OCI-LY7 (cell line): ENCODE measurements around the gene GRK5. TPM values are rescaled to one million over a fixed set of nuclear protein-coding genes. Genes with fewer than 3 reads are reported as not detected.
A peak's percentile ranks its signal among the peaks of the same experiment; 100 is the strongest.

ENCODE experiments used
- BruUV-seq: library from RNA; stranded (reverse); fragments of 400-500 nt; replicated peaks from 2 replicates; lab custom pipeline; 2021; lab: Mats Ljungman, UMichigan
- CTCF ChIA-PET: fragments of 300-600 bp; sonication (Branson Sonifier 250); formaldehyde crosslinking; loops from one replicate; lab custom pipeline; 2022; ENCODE audit warnings: antibody characterized with exemption; ENCODE audit not compliant: unreplicated experiment; lab: Charles Lee
- POLR2A ChIA-PET: fragments of 300-600 bp; sonication (Branson Sonifier 250); formaldehyde crosslinking; loops from one replicate; lab custom pipeline; 2022; ENCODE audit warnings: antibody characterized with exemption; lab: Charles Lee
- DNase-seq: peaks from one replicate; pipeline ENCODE4 v3.0.0-alpha.2; 2015; ENCODE audit warnings: low spot score
- H2AFZ ChIP-seq: fragments of 200-600 bp; sonication (generic), shearing (Covaris generic); 2 replicates; pipeline ENCODE4 v1.6.1; 2014; ENCODE audit warnings: mild to moderate bottlenecking, antibody characterized with exemption, low read length, moderate library complexity
- H3K27ac ChIP-seq: fragments of 200-600 bp; sonication (generic); 2 replicates; pipeline ENCODE4 v1.5.1; 2014; ENCODE audit warnings: mixed run types, low read depth, mild to moderate bottlenecking, moderate library complexity, low read length, inconsistent platforms; ENCODE audit not compliant: poor library complexity, severe bottlenecking
- H3K36me3 ChIP-seq: fragments of 200-600 bp; sonication (generic); 2 replicates; pipeline ENCODE4 v1.6.1; 2014; ENCODE audit warnings: mild to moderate bottlenecking, antibody characterized with exemption, low read length, moderate library complexity, mixed read lengths; ENCODE audit not compliant: insufficient read depth
- H3K4me1 ChIP-seq: fragments of 200-600 bp; sonication (generic); 2 replicates; pipeline ENCODE4 v1.5.1; 2014; ENCODE audit warnings: mild to moderate bottlenecking, low read length; ENCODE audit not compliant: insufficient read depth, poor library complexity, severe bottlenecking
- H3K4me2 ChIP-seq: fragments of 200-600 bp; sonication (generic); 2 replicates; pipeline ENCODE4 v1.6.1; 2014; ENCODE audit warnings: mild to moderate bottlenecking, low read length
- H3K4me3 ChIP-seq: fragments of 200-600 bp; sonication (generic); 2 replicates; pipeline ENCODE4 v1.5.1; 2014; ENCODE audit warnings: mild to moderate bottlenecking, low read depth, low read length; ENCODE audit not compliant: poor library complexity, severe bottlenecking
- H3K79me2 ChIP-seq: fragments of 200-600 bp; sonication (generic); 2 replicates; pipeline ENCODE4 v1.6.1; 2016; ENCODE audit warnings: low read depth, mild to moderate bottlenecking, low read length, moderate library complexity, mixed read lengths; ENCODE audit not compliant: insufficient read depth
- H3K9me2 ChIP-seq: fragments of 200-600 bp; sonication (generic); 2 replicates; pipeline ENCODE4 v1.6.1; 2016; ENCODE audit warnings: mild to moderate bottlenecking, low read length, mixed read lengths; ENCODE audit not compliant: insufficient read depth
- H3K9me3 ChIP-seq: fragments of 200-600 bp; sonication (generic); 2 replicates; pipeline ENCODE4 v1.6.1; 2014; ENCODE audit warnings: mild to moderate bottlenecking, mixed run types, low read length, mixed read lengths
- H4K20me1 ChIP-seq: fragments of 200-600 bp; sonication (generic); 2 replicates; pipeline ENCODE4 v1.6.1; 2014; ENCODE audit warnings: mild to moderate bottlenecking, antibody characterized with exemption, low read length, moderate library complexity, mixed read lengths; ENCODE audit not compliant: insufficient read depth
- EZH2phosphoT487 ChIP-seq: fragments of 200-600 bp; sonication (generic); IDR thresholded peaks from 2 replicates; pipeline ENCODE4 v1.6.1; 2018; ENCODE audit warnings: low read depth, borderline replicate concordance, mild to moderate bottlenecking, mixed run types, antibody characterized with exemption, low read length, moderate library complexity, mixed read lengths
- intact Hi-C: fragments of 100-400 bp; cut with micrococcal nuclease; formaldehyde crosslinking; loops from one replicate; pipeline ENCODE4 v1.10.0; 2022; ENCODE audit not compliant: unreplicated experiment
- total RNA-seq, 2 experiments: library from RNA; depleted of rRNA in 1 of 2; stranded (reverse); fragments of >200 nt in 1 of 2; shearing (Covaris generic) in 1 of 2; gene quantifications; 2 replicates each; pipeline ENCODE4 v1.2.3, GENCODE V29; 2014 to 2022
- TF ChIP-seq, protein P1 (sequence below): fragments of 200-600 bp; sonication (generic); conservative IDR thresholded peaks from 2 replicates; pipeline ENCODE4 v1.5.1; 2014; ENCODE audit warnings: mild to moderate bottlenecking, antibody characterized with exemption, low read length, moderate library complexity, mixed read lengths

GRK5 gene
- total RNA-seq, 2 experiments from 2014 or later = 4.7 to 10.2 TPM

DNA sequence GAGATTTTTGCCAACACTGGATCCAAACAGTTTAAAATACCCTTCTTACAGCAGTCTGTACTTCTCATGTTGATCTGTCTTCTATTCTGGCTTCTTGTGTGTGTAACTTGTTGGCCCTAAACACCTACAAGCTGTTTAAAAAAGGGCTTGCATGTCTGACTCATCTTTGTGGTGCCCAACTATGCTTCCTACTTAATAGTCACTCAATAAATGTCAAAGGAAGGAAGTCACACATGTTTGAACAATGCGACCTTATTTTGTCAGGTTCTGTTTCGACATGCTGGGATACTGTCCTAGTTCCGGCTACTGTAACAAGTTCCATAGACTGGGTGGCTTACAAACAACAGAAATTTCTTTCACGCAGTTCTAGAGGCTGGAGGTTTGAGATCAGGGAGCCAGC, 9.4 kb upstream of the GRK5 start:
- DNase-seq = no peak
- no TSS peak for BruUV-seq
- Histone ChIP-seq H3K4me2 (no peak overlapping the region), H3K9me3 (no peaks in the 10 kb centered on the region), H2AFZ (no peak overlapping the region), H3K79me2 (no peaks in the 10 kb centered on the region), H4K20me1 (no peaks in the 10 kb centered on the region), H3K4me3 (no peak overlapping the region), H3K27ac (no peak overlapping the region), H3K4me1 (no peaks in the 10 kb centered on the region), H3K36me3 (no peaks in the 10 kb centered on the region), H3K9me2 (no peaks in the 10 kb centered on the region)
- ChIA-PET POLR2A (interaction anchor here (1.3 to 2.1 kb wide), 2 partner anchors 8 to 33 kb away, joined by 3 to 8 read pairs; no protein-coding TSS in a partner anchor), CTCF (interaction anchor here (2.3 kb wide), 1 partner anchor 247 kb away, joined by 16 read pairs; no protein-coding TSS in a partner anchor)
- intact Hi-C loops = loop anchor here (1.0 to 2.0 kb wide), 2 partner anchors 59 to 345 kb away; partner anchors contain the start of gene RGS10
- TF ChIP-seq, protein P1, sequence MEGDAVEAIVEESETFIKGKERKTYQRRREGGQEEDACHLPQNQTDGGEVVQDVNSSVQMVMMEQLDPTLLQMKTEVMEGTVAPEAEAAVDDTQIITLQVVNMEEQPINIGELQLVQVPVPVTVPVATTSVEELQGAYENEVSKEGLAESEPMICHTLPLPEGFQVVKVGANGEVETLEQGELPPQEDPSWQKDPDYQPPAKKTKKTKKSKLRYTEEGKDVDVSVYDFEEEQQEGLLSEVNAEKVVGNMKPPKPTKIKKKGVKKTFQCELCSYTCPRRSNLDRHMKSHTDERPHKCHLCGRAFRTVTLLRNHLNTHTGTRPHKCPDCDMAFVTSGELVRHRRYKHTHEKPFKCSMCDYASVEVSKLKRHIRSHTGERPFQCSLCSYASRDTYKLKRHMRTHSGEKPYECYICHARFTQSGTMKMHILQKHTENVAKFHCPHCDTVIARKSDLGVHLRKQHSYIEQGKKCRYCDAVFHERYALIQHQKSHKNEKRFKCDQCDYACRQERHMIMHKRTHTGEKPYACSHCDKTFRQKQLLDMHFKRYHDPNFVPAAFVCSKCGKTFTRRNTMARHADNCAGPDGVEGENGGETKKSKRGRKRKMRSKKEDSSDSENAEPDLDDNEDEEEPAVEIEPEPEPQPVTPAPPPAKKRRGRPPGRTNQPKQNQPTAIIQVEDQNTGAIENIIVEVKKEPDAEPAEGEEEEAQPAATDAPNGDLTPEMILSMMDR = no peak
- TF ChIP-seq EZH2phosphoT487 = no peak

DNA sequence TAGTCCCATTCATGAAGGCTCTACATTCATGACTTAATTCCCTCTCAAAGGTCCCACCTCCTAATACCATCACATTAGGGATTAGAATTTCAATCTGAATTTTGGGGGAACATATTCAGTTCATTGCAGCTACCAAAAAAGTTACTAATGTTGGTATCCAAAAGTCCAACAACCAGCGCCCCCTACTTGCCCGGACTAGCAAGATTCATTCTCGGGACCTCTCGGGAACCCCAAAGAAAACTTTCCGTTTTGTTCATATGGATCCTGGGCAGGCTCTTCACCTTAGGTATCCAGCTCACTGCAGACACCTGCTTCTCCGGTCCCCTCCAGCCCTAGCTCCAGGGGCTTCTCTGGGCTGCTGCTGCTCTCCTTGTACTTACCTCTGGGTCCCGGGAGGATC, 8.9 kb upstream of the GRK5 start:
- Histone ChIP-seq H3K4me1 (no peaks in the 10 kb centered on the region), H3K79me2 (no peaks in the 10 kb centered on the region), H4K20me1 (no peaks in the 10 kb centered on the region), H3K9me3 (no peaks in the 10 kb centered on the region), H2AFZ (no peak overlapping the region), H3K4me3 (no peak overlapping the region), H3K9me2 (no peaks in the 10 kb centered on the region), H3K36me3 (no peaks in the 10 kb centered on the region), H3K4me2 (no peak overlapping the region), H3K27ac (no peak overlapping the region)
- TF ChIP-seq, protein P1 = peak; percentile 87
- no peak for TF ChIP-seq EZH2phosphoT487
- peak; percentile 53 for DNase-seq
- intact Hi-C loops = loop anchor here (1.0 to 2.0 kb wide), 2 partner anchors 59 to 344 kb away; partner anchors contain the start of gene RGS10
- BruUV-seq = no TSS peak
- CTCF ChIA-PET = interaction anchor here (1.5 to 2.3 kb wide), 4 partner anchors 111 to 247 kb away, joined by 3 to 16 read pairs (median 7); no protein-coding TSS in a partner anchor
- POLR2A ChIA-PET = interaction anchor here (1.2 to 2.1 kb wide), 3 partner anchors 8 to 291 kb away, joined by 3 to 8 read pairs (median 3); no protein-coding TSS in a partner anchor
